MCF 10A (cell line): Measurements from ENCODE around the gene PTAFR. TPM values are rescaled to one million over a fixed set of nuclear protein-coding genes. Genes with fewer than 3 reads are reported as not detected.
A peak's percentile ranks its signal among the peaks of the same experiment; 100 is the strongest.
"Not testable (repeated sequence)": the region's sequence is repeated elsewhere in the genome, so short reads cannot be mapped to it uniquely, and the experiment has no call there.

Source experiments
- BruUV-seq: library from RNA; stranded (reverse); fragments of 400-500 nt; replicated peaks from 2 replicates; lab custom pipeline; 2021; lab: Mats Ljungman, UMichigan
- CTCF ChIA-PET: fragments of 300-600 bp; sonication (Branson Sonifier 250); formaldehyde crosslinking; extraction: SDS; loops from one replicate; lab custom pipeline; 2021; ENCODE audit warnings: antibody characterized with exemption, inconsistent platforms; lab: Yijun Ruan, JAX
- POLR2A ChIA-PET: fragments of 300-600, 350-650 bp; sonication (Branson Sonifier 250); formaldehyde crosslinking; extraction: SDS; loops from one replicate; lab custom pipeline; 2020; ENCODE audit warnings: antibody characterized with exemption, inconsistent platforms; lab: Yijun Ruan, JAX
- DNase-seq: peaks from one replicate; pipeline ENCODE4 v3.0.0-alpha.2; 2018; ENCODE audit not compliant: unreplicated experiment
- H3K27ac Mint-ChIP-seq: one replicate; pipeline ENCODE4 v1.8.0; 2022; ENCODE audit warnings: mild to moderate bottlenecking, low read depth, mixed read lengths; ENCODE audit not compliant: unreplicated experiment
- H3K27me3 Mint-ChIP-seq: one replicate; pipeline ENCODE4 v1.8.0; 2022; ENCODE audit warnings: mixed read lengths; ENCODE audit not compliant: insufficient read depth, unreplicated experiment
- H3K36me3 Mint-ChIP-seq: one replicate; pipeline ENCODE4 v1.8.0; 2022; ENCODE audit warnings: mild to moderate bottlenecking, moderate library complexity, mixed read lengths; ENCODE audit not compliant: insufficient read depth, unreplicated experiment
- H3K4me1 Mint-ChIP-seq: one replicate; pipeline ENCODE4 v1.8.0; 2022; ENCODE audit warnings: mixed read lengths; ENCODE audit not compliant: insufficient read depth, unreplicated experiment
- H3K4me3 Mint-ChIP-seq: one replicate; pipeline ENCODE4 v1.8.0; 2022; ENCODE audit warnings: mild to moderate bottlenecking, moderate library complexity, mixed read lengths; ENCODE audit not compliant: unreplicated experiment
- H3K9me3 Mint-ChIP-seq: one replicate; pipeline ENCODE4 v1.8.0; 2022; ENCODE audit warnings: mixed read lengths; ENCODE audit not compliant: unreplicated experiment
- intact Hi-C: fragments of 100-400 bp; cut with micrococcal nuclease; formaldehyde crosslinking; loops from 2 replicates; pipeline ENCODE4 v1.14.1; 2022
- total RNA-seq: library from RNA; stranded (reverse); gene quantifications from 2 replicates; pipeline ENCODE4 v1.2.3, GENCODE V29; 2022
- TF ChIP-seq, protein P1 (sequence below): fragments of 200-600 bp; IDR thresholded peaks from one replicate; pipeline ENCODE4 v1.8.0; 2022; ENCODE audit warnings: antibody characterized with exemption, mild to moderate bottlenecking; ENCODE audit not compliant: unreplicated experiment

PTAFR gene
- total RNA-seq, 1 experiment from 2014 or later = 1.6 TPM

DNA sequence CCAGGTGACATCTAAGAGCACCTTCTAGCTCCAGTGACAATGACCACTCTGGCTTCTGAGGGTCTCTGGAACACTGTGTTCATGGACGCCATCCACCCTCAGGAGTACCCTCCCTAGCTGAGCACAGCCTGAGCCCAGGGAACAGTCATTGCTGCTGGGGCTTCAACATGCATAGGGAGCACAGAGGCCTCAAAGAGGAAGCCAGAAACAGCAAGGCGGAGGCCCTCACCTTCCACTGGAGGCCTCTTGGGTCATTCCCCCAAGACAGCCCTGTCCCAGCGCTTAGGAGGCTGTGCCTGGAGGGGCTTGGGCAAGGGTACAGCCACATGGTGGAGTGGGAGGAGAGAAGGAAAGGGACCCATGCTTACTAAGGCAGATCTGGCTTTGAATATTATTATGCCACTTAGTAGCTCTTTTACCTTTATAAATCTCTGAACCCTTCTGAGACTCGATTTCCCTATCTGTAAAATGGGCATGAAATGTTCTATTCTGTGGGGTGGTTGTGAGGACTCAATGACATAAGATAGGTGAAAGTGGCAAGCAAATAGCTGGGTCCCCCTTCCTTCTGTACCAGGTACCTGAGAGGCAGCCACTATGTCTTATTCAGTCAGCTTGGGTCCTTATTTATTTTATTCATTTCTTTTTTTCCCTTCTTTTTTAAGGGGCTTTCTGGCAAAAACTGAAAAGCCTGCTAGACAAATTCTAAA is 32.8 kb downstream of the PTAFR start:
- H3K36me3 Mint-ChIP-seq = no peaks in the 10 kb centered on the region
- intact Hi-C loops = no loop called here
- ChIA-PET POLR2A (interaction anchor here (0.6 to 1.5 kb wide), 4 partner anchors 8 to 58 kb away, joined by 3 to 4 read pairs (median 4); no protein-coding TSS in a partner anchor), CTCF (interaction anchor here (0.6 to 0.9 kb wide), 4 partner anchors 52 to 77 kb away, joined by 3 to 5 read pairs (median 3); no protein-coding TSS in a partner anchor)
- no peaks in the 10 kb centered on the region for H3K9me3 Mint-ChIP-seq
- TF ChIP-seq, protein P1, sequence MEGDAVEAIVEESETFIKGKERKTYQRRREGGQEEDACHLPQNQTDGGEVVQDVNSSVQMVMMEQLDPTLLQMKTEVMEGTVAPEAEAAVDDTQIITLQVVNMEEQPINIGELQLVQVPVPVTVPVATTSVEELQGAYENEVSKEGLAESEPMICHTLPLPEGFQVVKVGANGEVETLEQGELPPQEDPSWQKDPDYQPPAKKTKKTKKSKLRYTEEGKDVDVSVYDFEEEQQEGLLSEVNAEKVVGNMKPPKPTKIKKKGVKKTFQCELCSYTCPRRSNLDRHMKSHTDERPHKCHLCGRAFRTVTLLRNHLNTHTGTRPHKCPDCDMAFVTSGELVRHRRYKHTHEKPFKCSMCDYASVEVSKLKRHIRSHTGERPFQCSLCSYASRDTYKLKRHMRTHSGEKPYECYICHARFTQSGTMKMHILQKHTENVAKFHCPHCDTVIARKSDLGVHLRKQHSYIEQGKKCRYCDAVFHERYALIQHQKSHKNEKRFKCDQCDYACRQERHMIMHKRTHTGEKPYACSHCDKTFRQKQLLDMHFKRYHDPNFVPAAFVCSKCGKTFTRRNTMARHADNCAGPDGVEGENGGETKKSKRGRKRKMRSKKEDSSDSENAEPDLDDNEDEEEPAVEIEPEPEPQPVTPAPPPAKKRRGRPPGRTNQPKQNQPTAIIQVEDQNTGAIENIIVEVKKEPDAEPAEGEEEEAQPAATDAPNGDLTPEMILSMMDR = no peak
- no peak overlapping the region for H3K4me3 Mint-ChIP-seq
- no peak overlapping the region for H3K27ac Mint-ChIP-seq
- no peak for DNase-seq
- H3K4me1 Mint-ChIP-seq = peaks cover 13% of the 10 kb centered on the region
- no peaks in the 10 kb centered on the region for H3K27me3 Mint-ChIP-seq
- BruUV-seq = no TSS peak

DNA sequence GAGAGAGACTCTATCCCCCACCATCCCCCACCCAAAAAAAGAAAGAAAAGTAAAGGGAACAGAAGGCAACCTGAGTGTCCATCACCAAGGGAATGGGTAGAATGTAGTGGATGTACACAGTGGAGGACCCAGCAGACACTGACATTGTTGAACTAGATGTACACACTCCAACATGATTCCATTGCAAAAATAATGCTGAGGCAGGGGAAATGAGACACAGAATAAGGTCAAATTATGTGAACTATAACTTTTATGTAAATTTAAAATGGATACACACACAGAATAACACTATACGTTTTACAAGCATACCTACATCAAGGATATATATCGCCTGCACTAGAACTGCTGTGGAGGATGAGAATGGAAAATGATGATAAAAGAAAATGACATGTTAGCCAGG is 34.8 kb downstream of the PTAFR start:
- TF ChIP-seq, protein P1 = no peak
- intact Hi-C loops = no loop called here
- no peaks in the 10 kb centered on the region for H3K9me3 Mint-ChIP-seq
- no peaks in the 10 kb centered on the region for H3K36me3 Mint-ChIP-seq
- POLR2A ChIA-PET = no interaction called here
- no peak overlapping the region for H3K4me3 Mint-ChIP-seq
- no TSS peak for BruUV-seq
- no peak overlapping the region for H3K27ac Mint-ChIP-seq
- H3K4me1 Mint-ChIP-seq = peaks cover 18% of the 10 kb centered on the region
- CTCF ChIA-PET = no interaction called here
- H3K27me3 Mint-ChIP-seq = no peaks in the 10 kb centered on the region
- DNase-seq = no peak

DNA sequence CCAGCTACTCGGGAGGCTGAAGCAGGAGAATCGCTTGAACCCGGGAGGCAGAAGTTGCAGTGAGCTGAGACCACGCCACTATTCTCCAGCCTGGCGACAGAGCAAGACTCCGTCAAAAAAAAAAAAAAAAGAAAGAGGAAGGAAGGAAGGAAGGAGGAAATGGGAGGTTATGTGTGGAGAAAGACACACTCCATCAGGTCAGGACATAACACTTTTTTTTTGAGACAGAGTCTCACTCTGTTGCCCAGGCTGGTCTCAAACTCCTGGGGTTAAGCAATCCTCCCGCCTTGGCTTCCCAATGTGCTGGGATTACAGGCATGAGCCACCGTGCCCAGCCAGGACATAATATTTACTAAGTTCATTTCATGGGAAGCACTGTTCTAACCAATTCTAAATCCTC is 36.6 kb downstream of the PTAFR start:
- H3K27ac Mint-ChIP-seq, POLR2A ChIA-PET, CTCF ChIA-PET, DNase-seq, BruUV-seq, H3K27me3 Mint-ChIP-seq, intact Hi-C loops, H3K9me3 Mint-ChIP-seq, H3K36me3 Mint-ChIP-seq, H3K4me3 Mint-ChIP-seq: not testable (repeated sequence)
- peaks cover 24% of the 10 kb centered on the region for H3K4me1 Mint-ChIP-seq

DNA sequence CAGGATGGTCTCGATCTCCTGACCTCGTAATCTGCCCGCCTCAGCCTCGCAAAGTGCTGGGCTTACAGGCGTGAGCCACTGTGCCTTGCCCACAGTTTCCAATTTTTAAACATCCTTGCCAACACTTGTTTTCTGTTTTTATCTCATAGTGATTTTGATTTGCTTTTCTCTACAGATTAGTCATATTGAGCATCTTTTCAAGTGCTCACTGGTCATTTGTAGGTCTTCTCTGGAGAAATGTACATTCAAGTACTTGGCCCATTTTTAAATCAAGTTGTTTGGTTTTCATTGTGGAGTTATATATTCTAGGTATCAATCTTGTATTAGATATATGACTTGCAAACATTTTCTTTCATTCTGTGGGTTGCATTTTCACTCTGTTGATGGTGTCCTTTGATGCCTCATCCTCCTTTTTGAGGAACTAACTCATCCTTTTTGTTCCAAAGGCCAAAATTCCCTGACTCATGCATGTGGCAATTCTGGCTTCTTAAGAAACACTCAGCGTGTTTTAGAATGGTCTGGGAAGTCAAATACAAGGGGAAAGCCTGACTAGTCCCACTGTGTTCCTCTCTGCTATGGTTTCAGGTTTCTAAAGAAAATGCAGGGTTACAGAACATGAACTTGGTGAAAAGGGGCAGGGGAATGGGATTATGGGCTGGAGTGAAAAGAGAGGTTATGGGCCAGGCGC is 37.3 kb downstream of the PTAFR start:
- no TSS peak for BruUV-seq
- Mint-ChIP-seq H3K27ac (no peak overlapping the region), H3K4me3 (no peak overlapping the region), H3K4me1 (peaks cover 19% of the 10 kb centered on the region), H3K36me3 (no peaks in the 10 kb centered on the region), H3K27me3 (no peaks in the 10 kb centered on the region), H3K9me3 (no peaks in the 10 kb centered on the region)
- intact Hi-C loops = no loop called here
- DNase-seq = peak; percentile 65
- TF ChIP-seq, protein P1 = no peak
- ChIA-PET CTCF (no interaction called here), POLR2A (no interaction called here)
